Hepatocyte (in vitro differentiated cells): ENCODE results near the gene POGLUT3.

Experiments used
- EZH2 ChIP-seq: fragments of 200-600 bp; sonication (generic); IDR thresholded peaks from 2 replicates; pipeline ENCODE4 v1.6.1; 2016; ENCODE audit warnings: antibody characterized with exemption, mild to moderate bottlenecking, borderline replicate concordance
- EZH2phosphoT487 ChIP-seq: fragments of 200-600 bp; sonication (generic); IDR thresholded peaks from one replicate; pipeline ENCODE4 v1.6.1; 2018; ENCODE audit warnings: antibody characterized with exemption, mild to moderate bottlenecking, low read depth, moderate library complexity; ENCODE audit not compliant: unreplicated experiment, severe bottlenecking
- TF ChIP-seq, protein P1 (sequence below): fragments of 200-600 bp; sonication (generic); IDR thresholded peaks from 2 replicates; pipeline ENCODE4 v1.5.1; 2016; ENCODE audit warnings: antibody characterized with exemption, mild to moderate bottlenecking; ENCODE audit not compliant: poor library complexity

DNA sequence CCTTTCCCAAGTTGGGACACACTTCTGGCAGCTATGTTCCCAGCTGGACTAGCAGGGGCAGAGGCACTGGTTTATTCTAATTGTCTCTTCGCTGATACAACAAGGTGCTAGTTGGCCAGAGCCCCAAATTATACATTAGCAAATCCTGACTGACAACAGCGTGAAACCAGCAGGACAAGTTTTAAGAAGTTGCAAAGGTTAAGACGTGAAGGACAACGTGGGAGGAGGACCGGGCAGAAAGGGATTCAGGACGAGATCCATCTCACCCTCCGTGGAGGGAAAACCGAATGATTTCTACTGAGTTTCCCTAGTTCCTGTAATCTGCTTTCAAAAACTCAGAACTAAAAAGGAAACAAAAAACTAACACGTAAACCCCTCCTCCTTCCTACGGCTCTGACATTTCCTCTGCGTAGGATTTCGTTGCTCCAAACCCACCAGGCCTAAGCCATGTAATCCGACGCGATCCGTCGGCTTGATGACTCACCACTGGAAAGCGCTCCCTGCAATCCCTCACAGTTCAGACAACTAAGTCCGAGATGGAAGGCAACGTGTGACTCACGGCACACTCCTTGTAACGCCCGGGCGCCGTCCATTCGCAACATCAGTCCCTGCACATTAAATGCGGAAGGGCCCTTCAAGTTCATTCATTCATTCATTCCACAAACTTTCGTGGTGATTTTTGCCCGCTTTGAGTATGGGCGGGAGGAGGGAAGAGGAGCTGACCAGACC lies 703 bp downstream of the POGLUT3 start:
- TF ChIP-seq, protein P1, sequence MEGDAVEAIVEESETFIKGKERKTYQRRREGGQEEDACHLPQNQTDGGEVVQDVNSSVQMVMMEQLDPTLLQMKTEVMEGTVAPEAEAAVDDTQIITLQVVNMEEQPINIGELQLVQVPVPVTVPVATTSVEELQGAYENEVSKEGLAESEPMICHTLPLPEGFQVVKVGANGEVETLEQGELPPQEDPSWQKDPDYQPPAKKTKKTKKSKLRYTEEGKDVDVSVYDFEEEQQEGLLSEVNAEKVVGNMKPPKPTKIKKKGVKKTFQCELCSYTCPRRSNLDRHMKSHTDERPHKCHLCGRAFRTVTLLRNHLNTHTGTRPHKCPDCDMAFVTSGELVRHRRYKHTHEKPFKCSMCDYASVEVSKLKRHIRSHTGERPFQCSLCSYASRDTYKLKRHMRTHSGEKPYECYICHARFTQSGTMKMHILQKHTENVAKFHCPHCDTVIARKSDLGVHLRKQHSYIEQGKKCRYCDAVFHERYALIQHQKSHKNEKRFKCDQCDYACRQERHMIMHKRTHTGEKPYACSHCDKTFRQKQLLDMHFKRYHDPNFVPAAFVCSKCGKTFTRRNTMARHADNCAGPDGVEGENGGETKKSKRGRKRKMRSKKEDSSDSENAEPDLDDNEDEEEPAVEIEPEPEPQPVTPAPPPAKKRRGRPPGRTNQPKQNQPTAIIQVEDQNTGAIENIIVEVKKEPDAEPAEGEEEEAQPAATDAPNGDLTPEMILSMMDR, result no peak
- TF ChIP-seq EZH2phosphoT487, result no peak
- TF ChIP-seq EZH2, result no peak
